Ecto neural progenitor cell (in vitro differentiated cells): ENCODE measurements around the gene TSPAN7.

ENCODE experiments used
- DNase-seq: peaks from one replicate; pipeline ENCODE4 v3.0.0-alpha.2; 2018; ENCODE audit warnings: low spot score

The TSPAN7 gene

DNA sequence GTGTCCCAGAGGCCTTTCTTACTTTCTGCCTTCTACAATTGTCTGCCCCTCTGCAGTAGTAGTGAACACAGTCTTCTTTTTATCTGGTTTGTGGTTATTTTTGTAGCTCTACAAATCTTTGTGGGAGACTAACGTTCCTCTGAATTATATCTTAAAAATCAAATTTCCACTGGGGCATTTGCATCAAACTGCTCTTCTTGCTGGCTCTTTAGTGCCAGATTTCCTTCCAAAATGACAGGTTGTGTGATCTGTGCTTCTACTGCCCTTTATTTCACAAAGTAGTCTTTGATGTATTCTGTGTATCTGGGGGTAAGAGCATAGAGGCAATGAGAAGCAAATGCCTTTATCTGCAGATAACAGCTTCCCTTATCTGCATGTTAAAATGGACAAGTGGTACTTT lies 34.5 kb downstream of the TSPAN7 start:
- DNase-seq, result no peak

DNA sequence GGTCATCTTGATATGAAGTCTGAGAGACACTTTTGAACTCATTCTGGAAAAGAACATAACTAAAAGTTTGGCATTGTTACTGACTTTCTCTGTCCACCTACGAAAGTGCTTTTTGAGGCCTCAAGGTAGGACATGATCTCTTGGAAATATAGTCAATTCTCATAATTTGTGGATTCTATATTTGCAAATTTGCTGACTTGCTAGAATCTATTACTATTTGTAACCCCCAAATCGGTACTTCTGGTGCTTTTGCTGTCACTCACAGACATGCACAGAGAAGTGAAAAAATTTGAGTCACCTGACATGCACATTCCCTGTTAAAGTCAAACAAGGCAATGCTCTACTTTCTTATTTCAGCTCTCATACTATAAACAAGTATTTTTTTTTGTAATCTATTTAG lies 35.6 kb downstream of the TSPAN7 start:
- DNase-seq, result no peak

DNA sequence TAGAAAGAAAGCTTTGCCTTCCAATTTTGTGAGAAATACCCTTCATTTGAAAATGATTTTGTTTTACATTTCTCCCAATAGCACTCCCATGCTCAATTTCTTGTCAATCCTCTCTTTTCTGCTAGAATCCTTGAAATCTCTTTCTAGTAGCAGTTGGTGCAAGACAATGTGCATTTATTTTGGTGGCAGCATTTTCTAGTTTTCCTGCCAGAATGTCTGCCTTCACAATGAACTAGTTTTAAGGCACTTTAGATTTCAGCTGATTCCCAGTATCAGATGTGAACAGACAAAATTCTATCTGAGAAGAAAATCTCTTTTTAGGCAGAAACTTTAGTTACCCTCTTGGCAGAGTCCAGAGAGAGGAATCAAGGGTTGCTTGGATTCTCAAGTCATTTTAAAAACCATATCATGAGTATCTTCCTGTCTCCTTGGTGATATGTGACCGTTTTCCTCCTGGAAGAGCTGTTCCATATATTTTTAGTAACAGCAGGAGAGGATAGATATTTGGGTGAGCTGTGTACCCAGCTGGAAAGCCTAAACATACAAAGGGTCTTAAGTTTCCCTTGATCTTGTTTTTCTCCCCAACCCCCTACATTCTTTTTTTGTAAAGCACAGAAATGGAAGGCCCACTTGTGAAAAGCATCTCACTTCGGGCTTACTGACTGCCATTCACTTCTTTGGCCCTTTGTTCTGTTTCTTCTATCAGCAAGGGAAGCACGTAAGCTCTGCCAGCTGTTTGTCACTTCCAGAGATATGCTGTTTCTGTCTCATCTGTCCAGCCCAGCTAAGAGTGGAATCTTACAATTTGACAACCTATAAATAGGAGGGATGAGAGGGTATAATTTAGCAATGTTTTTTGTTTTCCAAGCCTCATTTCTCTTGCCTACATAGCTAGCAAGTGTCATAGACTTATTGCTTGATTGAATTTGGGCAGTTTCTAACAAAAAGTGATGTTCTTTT lies 38.7 kb downstream of the TSPAN7 start:
- no peak for DNase-seq

DNA sequence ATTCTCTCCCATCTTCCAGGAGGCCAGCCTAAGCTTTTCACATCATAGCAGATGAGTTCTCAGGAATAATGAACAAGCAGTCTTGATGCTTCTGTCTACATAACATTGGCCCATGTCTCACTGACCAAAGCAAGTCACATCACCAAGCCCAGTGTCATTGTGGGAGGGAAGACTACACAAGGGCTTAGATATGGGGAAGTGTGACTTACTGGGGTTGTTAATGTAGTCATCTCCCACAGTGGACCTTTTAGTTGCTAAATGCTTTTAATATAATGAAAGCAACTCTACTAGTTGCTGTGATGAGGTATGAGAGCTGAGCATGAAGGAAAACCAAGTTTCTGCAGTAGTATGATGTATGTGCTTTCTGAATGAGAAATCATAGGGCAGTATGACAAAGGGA lies 40.5 kb downstream of the TSPAN7 start:
- no peak for DNase-seq

DNA sequence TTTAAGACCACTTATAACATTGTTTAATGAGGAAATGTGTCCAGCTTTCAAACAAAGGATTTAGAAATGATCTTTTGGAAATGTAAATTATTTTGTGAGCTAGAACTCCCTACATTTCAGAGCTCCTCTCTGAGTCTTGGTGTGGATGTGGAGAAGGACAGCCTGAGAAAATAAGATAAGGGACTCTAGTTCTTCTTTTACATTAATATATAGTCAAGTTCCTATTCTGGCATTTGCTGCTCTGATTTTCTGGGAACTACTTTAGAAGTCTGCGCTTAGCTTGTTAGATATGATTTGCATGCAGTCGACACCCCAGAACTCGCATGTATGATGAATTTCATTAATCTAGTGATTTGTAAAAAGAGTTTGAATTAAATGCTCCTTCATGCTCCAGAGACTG lies 45.5 kb downstream of the TSPAN7 start:
- DNase-seq, result no peak

DNA sequence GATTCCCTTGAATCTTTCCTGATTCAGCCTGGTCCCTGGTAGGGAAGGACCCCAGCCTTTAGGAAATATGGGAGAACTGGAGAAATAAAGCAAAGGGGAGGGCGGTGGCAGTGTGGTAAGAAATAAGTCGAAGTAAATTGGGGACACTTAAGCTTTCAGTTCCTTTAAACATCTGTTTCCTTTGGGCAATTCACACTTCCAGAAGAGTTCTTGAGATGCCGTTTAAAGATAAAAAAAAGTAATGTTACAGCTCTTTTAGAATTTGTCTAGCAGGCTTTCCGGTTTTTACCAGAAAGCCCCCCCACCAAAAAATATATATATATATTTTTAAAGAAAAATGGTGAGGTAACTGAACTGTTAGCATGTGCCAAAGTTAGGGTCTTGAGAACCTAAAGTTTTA lies 46.6 kb downstream of the TSPAN7 start:
- no peak for DNase-seq

DNA sequence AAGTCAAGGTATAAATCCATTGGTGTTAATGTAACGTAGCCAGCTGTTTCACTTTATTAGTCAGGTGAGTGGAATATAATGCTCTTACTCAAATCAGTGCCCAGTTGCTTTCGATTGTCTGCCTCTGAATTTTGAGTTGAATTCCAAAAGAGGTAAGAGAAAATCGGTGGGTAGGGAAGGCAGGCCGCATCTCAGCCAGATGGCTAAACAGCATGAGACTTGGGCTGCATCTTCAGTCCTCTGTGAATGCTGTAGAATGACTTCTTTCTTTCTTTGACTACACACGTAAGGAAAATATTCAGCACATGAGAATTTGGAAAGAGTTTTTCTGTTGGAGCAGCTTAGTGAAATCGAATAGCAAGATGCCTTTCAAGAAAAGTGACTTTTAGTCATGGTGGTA lies 49.5 kb downstream of the TSPAN7 start:
- no peak for DNase-seq

DNA sequence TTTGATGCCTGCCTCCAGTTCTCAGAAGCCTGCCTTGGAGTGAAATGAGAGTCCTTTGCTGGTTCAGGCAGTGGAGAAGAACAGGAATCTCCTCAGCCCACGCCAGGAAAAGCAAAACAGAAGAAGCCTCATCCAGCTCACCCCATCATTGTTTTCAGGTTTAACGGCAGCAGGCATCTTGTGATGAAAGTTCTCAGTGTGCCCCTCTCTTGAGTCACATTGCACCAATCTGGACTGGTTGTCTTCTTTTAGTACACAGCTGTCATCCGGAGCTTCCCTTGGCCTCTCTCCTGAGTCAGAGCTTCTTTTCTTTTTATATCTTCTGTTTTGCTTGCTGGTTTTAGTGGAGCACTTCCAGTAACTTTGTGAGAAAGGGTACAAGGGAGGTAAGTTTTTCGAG lies 50.9 kb downstream of the TSPAN7 start:
- DNase-seq, result no peak

DNA sequence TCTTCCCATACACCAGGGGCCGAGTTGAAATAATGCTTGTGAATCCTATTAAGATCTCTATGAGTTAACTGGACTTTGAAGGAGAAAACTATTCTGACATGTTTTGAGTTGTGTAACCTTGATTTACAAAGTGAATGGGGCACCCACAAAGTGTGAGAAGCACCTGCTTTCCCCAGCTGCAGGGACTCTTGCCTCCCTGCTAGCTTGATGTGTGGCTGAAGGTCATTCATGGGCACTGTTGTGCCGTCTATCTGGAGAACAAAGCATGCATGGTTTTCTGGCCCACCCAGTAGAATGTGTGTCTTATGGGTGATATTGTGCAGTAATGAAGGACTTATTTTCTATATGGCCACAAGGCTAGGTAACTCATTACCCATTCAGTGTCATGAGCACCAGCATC lies 53.1 kb downstream of the TSPAN7 start:
- DNase-seq, result no peak

DNA sequence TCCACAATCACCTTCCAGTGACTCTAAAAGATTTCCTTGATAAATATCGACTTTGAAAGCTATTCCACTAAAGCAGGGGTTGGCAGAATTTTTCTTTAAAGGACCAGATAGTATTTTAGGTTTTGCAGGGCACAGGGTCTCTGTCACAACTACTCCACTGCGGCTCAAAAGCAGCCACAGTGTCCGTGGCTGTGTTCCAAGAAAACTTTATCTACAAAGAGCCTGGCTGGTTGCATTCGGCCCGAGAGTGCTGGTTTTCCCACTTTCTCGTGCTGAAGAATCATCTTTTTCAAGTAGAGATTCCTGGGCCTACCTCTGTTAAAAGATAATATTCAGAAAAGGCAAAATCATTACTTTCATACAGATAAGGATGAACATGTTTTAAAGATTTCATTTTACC lies 55.6 kb downstream of the TSPAN7 start:
- DNase-seq, result no peak

DNA sequence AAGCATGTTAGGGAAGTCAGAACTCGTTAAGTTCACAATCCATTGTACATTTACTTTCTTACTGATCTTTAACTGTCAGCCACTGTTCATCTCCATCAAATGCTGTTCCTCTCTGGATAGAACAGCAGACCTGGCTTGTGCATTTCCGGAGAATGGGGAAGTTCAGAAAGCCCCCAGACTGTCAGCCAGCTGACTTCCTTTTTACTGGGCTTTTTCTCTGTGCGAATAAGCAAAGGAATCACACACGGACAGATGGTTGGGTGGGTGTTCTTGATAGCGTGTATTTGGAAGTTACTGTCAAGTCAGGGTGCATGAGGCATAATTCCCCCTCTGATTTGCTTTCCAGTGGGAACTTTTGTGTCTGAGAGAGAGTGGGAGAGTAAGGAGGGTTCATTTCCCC lies 56.8 kb downstream of the TSPAN7 start:
- no peak for DNase-seq

DNA sequence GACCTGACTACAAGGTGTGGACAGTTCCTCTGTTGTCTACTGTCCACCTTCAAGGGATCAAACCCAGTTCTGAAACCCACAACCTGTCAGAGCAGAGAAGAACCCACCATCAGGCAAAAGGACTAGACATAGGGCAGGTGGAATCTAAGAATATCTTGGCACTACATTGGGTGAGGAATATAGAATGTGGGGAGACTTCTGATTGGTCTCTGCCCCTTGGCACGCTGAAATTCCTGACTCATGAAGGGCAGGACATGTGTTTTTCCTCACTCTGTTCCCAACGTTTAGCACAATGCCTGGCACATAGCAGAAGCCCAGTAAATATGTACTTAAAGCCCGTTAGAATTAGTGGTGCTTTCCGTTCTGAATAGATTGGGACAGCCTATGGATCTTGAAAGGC lies 59.3 kb downstream of the TSPAN7 start:
- DNase-seq, result no peak

DNA sequence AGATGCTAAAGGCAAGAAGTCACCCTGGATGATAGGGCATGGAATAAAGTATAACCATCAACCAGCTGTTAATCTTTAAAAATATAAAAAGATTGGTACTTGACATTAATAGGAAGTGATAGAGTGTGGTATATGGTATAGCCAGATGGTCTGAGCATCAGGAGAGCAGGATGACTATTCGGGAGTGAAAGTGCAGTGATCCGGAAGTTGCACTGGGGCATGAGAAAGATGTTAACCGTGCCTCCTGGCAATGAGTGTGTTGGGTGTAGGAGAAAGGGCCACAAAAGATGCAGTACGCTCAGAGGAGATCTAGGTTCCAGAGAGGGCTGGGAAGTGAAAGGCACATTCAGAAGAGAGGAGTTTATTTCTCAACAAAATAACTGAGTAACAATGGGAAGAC lies 65.0 kb downstream of the TSPAN7 start:
- no peak for DNase-seq

DNA sequence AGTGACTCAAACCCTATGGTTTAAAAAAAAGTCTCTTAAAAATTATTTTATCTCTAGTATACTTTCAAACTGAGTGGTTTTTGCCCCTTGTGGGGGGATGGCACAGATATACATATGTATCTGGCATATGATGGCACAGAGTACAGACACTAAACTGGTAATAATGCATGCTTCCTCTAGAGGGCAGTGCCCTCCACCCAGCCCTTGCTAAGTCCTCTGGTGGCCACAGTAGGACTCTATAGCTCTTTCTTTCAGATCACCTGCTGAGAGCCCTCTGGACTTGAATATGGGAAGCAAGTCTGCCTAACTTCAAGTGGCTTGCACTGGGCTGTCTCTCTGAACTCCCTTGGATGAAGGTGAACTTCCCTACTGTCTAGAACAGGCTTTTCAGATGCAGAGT lies 66.3 kb downstream of the TSPAN7 start:
- no peak for DNase-seq

DNA sequence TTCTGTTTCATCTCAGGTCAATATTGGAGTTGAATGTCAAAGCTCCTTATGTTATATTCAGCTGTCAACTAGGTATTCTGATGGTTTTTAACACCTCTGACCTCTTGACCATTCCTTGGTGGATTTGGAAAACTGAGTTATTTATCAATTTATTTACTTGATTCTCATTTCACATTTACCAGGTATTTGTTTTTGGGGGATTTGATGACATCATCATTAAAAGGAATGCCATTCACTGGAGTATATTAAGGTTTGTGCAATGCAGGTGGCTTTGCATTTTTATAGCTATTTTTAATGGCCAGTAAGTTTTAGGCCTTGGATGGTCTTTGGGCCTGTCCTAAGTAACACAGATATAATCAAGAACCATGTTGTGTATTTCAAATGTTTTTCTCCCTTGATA lies 67.2 kb downstream of the TSPAN7 start:
- no peak for DNase-seq

DNA sequence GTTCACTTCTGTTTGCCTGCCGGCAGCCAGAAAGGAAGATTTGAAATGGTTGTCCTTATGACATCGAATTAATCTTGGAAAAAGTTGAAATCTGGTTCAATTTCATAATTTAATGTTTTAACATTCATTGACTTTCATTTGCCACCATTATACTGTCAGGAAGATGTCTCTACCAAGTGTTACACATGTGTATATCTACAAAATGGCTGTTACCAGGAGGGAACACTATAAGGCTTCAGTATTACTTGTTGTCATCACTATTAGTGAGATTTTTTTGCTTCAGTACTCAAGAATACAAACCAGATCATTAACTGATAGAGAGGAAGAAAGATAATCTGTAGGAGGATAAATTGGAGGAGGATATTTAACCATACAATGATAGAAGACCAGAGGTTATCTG lies 71.2 kb downstream of the TSPAN7 start:
- DNase-seq, result no peak

DNA sequence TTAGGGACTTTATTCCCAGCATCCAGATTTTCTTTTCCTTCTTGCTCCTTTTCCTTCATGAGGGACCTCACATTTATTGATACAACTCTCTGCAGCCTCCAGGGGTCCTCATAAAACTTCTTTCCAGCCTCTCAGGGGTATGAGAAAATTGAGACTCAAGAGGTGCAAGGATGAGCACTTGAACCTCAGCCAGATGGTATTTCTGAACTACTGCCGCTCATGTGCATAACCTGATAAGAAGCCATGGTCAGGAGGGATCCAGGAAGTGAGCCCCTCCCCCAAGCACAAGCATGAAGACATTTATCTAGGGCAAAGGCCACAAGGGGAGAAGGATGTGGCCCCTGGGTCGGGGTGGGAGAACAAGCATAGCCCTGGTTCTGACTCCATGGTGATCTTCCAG lies 73.3 kb downstream of the TSPAN7 start:
- no peak for DNase-seq

DNA sequence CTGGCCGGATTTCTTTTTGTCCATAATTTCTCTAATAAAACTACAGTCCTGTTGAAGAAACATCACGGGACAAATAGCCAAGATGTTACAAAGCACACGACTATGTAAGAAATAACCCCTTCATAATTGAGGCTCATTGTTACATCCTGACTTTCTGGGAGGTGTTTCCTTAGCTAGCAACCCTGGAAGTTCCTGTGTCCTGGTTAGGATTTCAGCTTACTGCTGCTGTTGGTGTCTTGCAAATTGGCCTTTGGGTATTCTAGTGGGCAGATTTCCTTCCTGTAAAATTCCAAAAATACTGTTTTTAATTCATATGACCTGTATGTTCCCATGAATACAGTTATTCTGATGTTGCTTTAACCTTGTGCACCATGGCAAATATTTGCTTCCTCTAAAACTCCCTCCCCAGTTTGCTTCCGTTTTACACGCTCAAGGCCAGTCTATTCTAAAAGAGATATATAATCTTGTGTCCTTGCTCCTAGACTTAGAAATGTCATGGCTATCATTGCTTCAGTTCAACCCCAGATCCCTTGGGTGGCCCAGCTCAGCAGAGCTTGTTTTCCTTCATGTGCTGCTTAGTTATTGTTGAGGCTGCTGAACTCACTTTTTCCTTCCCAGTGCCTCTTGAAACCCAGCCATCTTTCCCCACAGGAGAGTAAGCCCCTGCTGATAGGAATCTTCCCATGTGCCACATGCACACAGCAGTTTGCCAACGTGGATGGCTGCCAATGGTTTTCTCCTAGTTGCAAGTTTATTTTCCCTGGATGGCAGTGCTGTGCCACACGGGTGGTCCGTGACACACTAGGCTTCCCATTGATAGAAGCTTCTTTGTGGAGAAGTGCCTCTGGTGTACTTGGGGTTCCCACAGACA lies 75.8 kb downstream of the TSPAN7 start:
- DNase-seq, result no peak

DNA sequence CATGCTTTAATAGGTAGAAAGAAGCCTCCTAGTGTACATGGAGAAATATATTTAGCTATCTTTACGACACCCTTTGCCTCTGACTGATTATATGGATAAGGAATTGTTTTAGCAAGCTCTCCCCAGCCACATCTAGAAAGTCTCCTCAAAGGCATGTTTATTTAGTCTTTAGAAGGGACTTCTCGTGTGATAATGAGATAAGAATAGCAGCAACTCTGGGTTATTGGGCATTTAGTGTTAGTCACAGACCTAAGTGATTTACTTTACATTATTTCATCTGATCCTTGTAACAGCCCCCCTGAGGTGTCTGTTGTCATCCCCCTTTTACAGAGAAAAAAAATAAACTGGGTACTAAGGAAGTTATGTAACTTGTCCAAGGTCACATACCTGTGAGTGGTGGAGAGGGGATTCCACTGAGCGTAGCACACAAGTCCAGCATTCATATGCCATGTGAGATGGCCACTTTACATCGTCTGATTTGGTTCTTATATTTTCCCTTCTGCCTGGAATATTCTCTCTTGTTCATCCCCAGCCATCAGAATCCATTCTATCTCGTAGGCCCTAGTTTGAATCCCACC lies 77.7 kb downstream of the TSPAN7 start:
- no peak for DNase-seq

DNA sequence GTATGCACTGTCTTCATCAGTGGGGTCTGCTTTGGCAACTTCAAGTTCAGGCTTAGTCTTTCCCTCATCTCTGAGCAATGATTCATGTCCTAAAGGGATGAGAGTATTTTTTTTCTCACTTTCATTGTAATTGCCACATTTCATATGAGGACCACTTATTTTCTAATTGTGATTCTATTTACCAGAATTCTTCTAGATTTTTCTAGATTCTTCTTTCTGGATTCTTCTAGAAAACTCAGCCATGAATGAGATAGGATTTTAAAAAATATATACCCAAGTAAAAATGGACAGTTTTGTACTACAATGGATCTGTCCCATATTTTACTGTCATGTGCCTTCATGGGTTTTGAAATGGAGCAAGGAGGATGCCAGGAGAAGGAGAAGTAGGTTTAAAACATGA lies 78.4 kb downstream of the TSPAN7 start:
- no peak for DNase-seq

DNA sequence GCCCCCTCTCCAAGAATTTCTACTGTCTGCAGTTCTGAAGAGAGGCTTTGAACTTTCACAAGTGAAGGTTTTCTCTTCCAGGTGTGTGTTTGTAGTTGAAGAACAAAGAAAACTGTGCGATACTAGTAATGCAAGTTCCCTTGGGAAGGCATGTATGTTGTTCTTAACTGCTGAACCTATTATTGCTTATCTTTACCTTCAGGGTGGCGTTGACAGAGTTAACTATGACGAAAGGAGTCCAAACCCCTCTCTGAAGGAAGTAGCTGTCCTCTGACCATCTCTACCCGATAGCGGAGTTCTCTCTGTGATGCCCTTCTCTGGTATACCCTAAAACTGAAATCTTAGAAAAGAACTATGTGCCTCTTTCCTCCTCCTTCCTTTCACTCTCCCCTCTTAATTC lies 79.9 kb downstream of the TSPAN7 start:
- no peak for DNase-seq

DNA sequence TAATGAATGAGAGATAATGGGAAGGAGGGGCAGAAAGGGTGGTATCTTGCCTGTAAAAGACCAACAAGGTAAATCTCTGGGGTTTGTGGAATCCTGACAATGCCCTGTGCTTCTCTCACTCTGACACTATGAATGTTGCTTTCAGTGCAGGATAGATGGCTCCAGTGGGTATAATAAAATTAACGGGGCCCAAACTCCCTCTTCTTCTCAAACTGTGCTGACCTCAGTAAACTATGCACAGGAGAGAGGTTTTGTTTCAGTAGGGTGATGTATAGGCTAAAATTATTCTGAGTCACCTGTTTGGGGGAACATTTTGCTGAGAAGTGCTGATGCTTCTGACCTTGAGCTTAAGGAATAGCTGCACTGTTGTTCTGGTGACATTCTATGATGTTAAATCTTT lies 82.6 kb downstream of the TSPAN7 start:
- no peak for DNase-seq

DNA sequence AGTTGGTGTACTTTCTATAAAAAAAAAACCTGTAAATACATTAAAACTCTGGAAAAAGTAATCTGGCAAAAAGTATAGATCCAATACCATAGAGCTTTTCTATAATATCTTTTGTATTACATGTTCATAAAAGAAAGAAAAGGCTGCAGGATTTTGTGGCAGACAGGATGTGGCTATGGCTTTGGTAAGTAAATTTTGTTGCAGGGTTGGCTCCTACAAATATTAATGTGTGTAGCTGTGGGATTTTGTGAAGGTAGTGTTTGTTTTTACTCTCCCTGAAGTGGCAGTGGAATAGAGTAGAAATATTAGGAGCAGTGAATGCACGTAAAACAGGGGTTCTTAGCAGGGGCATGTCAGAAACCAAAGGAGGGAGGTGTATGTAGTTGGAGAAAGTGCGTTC lies 84.8 kb downstream of the TSPAN7 start:
- no peak for DNase-seq
